ENCODE results near the gene ABTB2. TPM values are rescaled to one million over a fixed set of nuclear protein-coding genes. Genes with fewer than 3 reads are reported as not detected.
"Not testable (repeated sequence)": the region's sequence is repeated elsewhere in the genome, so short reads cannot be mapped to it uniquely, and the experiment has no call there.

Gene ABTB2
- total RNA-seq, 1 donor = 2.3 TPM

- H3K9me3 ChIP-seq (ENCODE audit: low read depth, low read length) = no peaks in the 10 kb centered on the region
- H3K27me3 ChIP-seq (ENCODE audit: insufficient read depth, low read length) = no peaks in the 10 kb centered on the region
- peaks cover 49% of the 10 kb centered on the region for H3K4me1 ChIP-seq (ENCODE audit: insufficient read depth, low read length)
- H3K4me3 ChIP-seq (ENCODE audit: low read length) = no peak overlapping the region
Observed at GRCh38 chr11:34250732-34251588, 106.8 kb downstream of the ABTB2 start.

- H3K9me3 ChIP-seq (ENCODE audit: low read depth, low read length) = no peaks in the 10 kb centered on the region
- H3K4me1 ChIP-seq (ENCODE audit: insufficient read depth, low read length) = peaks cover 49% of the 10 kb centered on the region
- no peaks in the 10 kb centered on the region for H3K27me3 ChIP-seq (ENCODE audit: insufficient read depth, low read length)
- no peak overlapping the region for H3K4me3 ChIP-seq (ENCODE audit: low read length)
Observed at GRCh38 chr11:34250211-34250610, 107.6 kb downstream of the ABTB2 start.

DNA sequence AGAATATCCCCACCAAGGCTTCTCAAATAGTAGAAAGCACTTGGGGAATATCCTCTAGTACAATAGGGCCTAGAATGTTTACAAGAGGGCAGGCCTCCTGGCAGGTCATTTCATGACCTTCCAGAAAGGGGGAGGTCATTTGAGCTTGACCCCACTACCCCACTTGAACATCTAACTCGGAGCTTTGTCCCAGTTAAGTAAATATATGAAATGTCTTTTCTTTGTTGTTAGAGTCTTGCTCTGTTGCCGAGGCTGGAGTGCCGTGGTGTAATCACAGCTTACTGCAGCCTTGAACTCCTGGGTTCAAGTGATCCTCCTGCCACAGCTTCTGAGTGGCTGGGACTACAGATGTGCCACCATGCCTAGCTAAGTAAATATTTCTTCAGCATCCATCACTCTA is 108.4 kb downstream of the ABTB2 start:
- Histone ChIP-seq H3K4me3 (ENCODE audit: low read length) (no peak overlapping the region), H3K9me3 (ENCODE audit: low read depth, low read length) (no peaks in the 10 kb centered on the region), H3K4me1 (ENCODE audit: insufficient read depth, low read length) (peaks cover 49% of the 10 kb centered on the region), H3K27me3 (ENCODE audit: insufficient read depth, low read length) (no peaks in the 10 kb centered on the region)

- not testable (repeated sequence) for H3K4me3 ChIP-seq (ENCODE audit: low read length); H3K27me3 ChIP-seq (ENCODE audit: insufficient read depth, low read length); H3K9me3 ChIP-seq (ENCODE audit: low read depth, low read length)
- peaks cover 36% of the 10 kb centered on the region for H3K4me1 ChIP-seq (ENCODE audit: insufficient read depth, low read length)
Observed at GRCh38 chr11:34246511-34246910, 111.3 kb downstream of the ABTB2 start.

DNA sequence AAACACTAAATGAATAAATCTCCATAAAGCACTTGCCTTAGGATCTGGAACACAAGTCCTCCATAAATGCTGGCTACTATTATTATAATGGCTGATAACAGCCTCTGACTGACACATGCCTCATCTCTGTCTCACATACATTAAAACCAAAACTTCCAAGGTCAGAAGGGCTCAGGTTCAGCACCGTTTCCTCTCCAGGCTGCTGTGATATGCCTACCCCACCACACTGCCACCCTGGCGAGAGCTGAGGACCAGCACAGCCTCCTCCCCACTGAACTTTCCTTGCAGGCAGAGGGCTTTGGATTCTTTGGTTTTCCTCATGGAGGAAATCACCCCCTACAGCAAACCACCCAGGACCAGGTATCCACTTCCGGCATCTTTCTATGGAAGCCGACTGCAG is 112.8 kb downstream of the ABTB2 start:
- Histone ChIP-seq H3K27me3 (ENCODE audit: insufficient read depth, low read length) (no peaks in the 10 kb centered on the region), H3K9me3 (ENCODE audit: low read depth, low read length) (no peaks in the 10 kb centered on the region), H3K4me3 (ENCODE audit: low read length) (no peak overlapping the region), H3K4me1 (ENCODE audit: insufficient read depth, low read length) (peaks cover 21% of the 10 kb centered on the region)

- no peaks in the 10 kb centered on the region for H3K9me3 ChIP-seq (ENCODE audit: low read depth, low read length)
- no peak overlapping the region for H3K4me3 ChIP-seq (ENCODE audit: low read length)
- H3K4me1 ChIP-seq (ENCODE audit: insufficient read depth, low read length) = peaks cover 9% of the 10 kb centered on the region
- no peaks in the 10 kb centered on the region for H3K27me3 ChIP-seq (ENCODE audit: insufficient read depth, low read length)
Observed at GRCh38 chr11:34243600-34244464, 114.0 kb downstream of the ABTB2 start.

DNA sequence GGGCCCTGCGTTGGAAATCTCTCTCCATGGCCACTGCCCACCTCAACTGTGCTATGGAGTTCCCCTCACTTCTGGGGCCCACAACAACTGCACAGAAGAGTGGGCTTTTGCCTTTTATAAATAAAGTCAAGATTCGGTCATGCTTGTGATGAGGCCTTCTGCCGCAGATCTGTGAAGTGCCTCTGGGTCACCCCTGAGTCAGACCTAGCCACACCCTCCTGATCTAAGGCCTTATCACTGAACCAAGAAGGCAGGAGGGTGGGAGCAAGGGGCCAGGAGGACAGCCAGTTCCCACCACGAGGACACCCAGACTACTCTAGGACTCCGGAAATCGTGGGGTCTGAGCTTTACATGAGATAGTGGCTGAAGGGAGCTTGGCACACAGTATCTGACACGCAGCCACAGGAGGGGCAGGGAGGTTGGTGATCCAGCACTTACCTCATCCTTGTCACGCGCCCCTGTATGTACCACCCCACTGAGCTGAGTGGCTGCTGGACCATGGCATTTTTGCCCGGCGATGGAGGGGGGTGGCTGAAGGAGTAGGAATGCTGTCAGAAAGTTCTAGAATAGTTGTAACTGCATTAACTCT is 115.7 kb downstream of the ABTB2 start:
- Histone ChIP-seq H3K27me3 (ENCODE audit: insufficient read depth, low read length) (no peaks in the 10 kb centered on the region), H3K4me3 (ENCODE audit: low read length) (no peak overlapping the region), H3K9me3 (ENCODE audit: low read depth, low read length) (no peaks in the 10 kb centered on the region), H3K4me1 (ENCODE audit: insufficient read depth, low read length) (no peaks in the 10 kb centered on the region)

DNA sequence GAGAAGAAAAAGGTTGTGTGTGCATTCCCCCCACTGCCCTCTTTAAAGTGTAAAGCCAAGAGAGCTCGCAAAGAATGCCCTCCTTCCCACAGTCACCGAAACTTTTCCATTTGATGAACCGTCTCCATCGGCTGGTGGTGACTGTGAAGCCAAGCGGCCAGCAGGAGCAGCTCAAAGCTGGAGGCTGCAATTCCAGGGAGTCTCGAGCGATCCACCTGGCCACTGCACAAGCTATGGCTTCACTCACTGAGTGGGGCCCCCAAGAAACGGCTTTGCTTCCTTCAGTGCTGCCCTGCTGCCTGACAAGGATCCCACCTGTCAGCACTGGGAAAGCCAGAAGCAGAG is 117.7 kb downstream of the ABTB2 start:
- Histone ChIP-seq H3K4me3 (ENCODE audit: low read length) (no peak overlapping the region), H3K27me3 (ENCODE audit: insufficient read depth, low read length) (no peaks in the 10 kb centered on the region), H3K4me1 (ENCODE audit: insufficient read depth, low read length) (no peaks in the 10 kb centered on the region), H3K9me3 (ENCODE audit: low read depth, low read length) (no peaks in the 10 kb centered on the region)

DNA sequence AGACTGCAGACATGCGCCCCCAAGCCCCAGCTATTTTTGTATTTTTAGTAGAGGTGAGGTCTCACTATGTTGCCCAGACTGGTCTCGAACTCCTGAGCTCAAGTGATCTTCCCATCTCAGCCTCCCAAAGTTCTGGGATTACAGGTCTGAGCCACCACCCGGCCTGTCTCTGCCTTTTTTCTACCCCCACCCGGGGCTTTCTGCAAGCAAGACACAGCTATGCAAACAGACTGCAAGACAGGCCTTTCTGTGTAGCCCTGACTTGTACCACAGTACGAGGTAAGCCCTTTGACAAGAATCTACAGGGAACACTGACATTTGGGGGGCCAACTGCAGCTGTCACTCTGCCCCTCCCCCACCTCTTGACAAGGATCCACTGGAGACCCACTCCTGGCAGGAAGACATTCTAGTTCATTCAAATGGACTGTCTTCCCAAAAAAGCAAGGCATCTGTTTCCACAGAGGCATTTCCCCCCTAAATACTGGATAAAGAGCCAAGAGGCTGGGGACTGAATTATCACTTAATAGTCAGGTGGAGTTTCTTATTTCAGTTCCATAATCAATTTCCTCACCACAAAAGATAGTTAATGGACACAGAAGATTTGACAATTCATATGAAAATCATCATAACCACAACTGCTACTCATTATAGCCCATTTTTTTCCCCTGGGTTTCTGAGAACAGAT is 118.2 kb downstream of the ABTB2 start:
- Histone ChIP-seq H3K9me3 (ENCODE audit: low read depth, low read length) (no peaks in the 10 kb centered on the region), H3K27me3 (ENCODE audit: insufficient read depth, low read length) (no peaks in the 10 kb centered on the region), H3K4me3 (ENCODE audit: low read length) (no peak overlapping the region), H3K4me1 (ENCODE audit: insufficient read depth, low read length) (no peaks in the 10 kb centered on the region)

- Histone ChIP-seq H3K4me3 (ENCODE audit: low read length) (no peak overlapping the region), H3K27me3 (ENCODE audit: insufficient read depth, low read length) (no peaks in the 10 kb centered on the region), H3K9me3 (ENCODE audit: low read depth, low read length) (no peaks in the 10 kb centered on the region), H3K4me1 (ENCODE audit: insufficient read depth, low read length) (peaks cover 6% of the 10 kb centered on the region)
Observed at GRCh38 chr11:34238966-34239365, 118.8 kb downstream of the ABTB2 start.

GRCh38 chr11:34238533-34238932 is 119.3 kb downstream of the ABTB2 start:
- H3K27me3 ChIP-seq (ENCODE audit: insufficient read depth, low read length) = no peaks in the 10 kb centered on the region
- H3K9me3 ChIP-seq (ENCODE audit: low read depth, low read length) = no peaks in the 10 kb centered on the region
- H3K4me3 ChIP-seq (ENCODE audit: low read length) = no peak overlapping the region
- H3K4me1 ChIP-seq (ENCODE audit: insufficient read depth, low read length) = peaks cover 7% of the 10 kb centered on the region

DNA sequence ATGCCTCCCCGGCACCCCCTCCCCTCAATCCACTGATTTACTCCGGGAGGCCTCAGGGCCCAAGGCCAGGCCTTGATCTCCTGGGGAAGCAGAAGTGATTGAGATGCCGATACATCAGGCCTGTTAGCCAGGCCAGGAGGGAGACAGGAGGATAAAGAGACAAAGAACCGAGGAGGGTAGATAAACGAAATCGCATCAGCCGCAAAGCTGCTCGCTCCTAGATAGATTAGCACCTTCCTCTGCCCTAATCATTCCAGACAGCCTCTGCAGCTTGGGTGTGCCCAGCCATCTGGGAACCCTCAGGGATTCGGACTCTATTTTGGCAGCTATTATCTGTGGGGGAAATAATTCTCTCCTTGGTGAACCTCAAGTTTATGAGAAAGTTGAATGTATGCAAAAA is 121.2 kb downstream of the ABTB2 start:
- H3K27me3 ChIP-seq (ENCODE audit: insufficient read depth, low read length) = no peaks in the 10 kb centered on the region
- H3K9me3 ChIP-seq (ENCODE audit: low read depth, low read length) = no peaks in the 10 kb centered on the region
- H3K4me1 ChIP-seq (ENCODE audit: insufficient read depth, low read length) = peaks cover 7% of the 10 kb centered on the region
- H3K4me3 ChIP-seq (ENCODE audit: low read length) = no peak overlapping the region

- Histone ChIP-seq H3K4me3 (ENCODE audit: low read length) (no peak overlapping the region), H3K9me3 (ENCODE audit: low read depth, low read length) (no peaks in the 10 kb centered on the region), H3K27me3 (ENCODE audit: insufficient read depth, low read length) (no peaks in the 10 kb centered on the region), H3K4me1 (ENCODE audit: insufficient read depth, low read length) (peaks cover 7% of the 10 kb centered on the region)
Observed at GRCh38 chr11:34235591-34236071, 122.2 kb downstream of the ABTB2 start.

DNA sequence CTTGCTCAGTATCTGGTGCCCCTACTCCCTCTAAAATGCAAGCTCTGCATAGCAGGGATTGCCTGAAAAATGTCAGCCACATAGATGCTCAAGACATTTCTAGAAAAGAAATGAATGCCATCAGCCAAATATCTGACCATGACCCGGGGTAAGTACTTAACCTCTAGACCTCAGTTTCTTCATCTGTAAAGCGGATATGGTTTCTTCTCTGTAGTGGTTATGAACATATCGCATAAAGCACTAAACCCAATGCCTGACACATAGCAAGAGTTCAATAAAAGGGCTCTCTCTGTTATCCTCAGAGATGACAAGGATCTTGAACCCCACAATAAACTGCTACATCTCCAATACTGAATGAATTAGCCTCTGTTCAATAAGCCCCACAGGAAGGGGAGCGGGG is 122.6 kb downstream of the ABTB2 start:
- no peaks in the 10 kb centered on the region for H3K9me3 ChIP-seq (ENCODE audit: low read depth, low read length)
- H3K27me3 ChIP-seq (ENCODE audit: insufficient read depth, low read length) = no peaks in the 10 kb centered on the region
- peaks cover 7% of the 10 kb centered on the region for H3K4me1 ChIP-seq (ENCODE audit: insufficient read depth, low read length)
- H3K4me3 ChIP-seq (ENCODE audit: low read length) = no peak overlapping the region
